Measurements from ENCODE around the gene UBE2F.

DNA sequence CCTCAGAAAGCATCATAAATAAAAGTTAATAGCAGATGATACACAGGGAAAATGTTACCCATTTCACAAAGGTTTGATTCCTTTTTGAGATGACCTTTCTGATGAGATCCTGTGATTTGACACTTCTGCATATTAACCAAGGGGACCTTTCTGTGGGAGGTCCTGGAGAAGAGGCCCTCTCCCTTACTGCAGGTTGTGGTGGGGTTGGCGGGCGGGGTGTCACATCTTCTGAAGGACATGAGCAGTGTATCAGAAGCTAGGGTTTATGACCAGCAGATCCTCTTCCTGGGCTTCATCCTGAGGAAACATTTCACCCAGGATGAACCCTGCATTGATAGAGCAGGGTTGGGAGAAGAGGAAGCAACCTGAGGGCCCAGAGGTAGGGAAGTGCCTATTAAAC, 56.8 kb downstream of the UBE2F start:
- no peak for TF ChIP-seq ELK1 (IDR thresholded peaks at IDR 0.05; ENCODE audit: low read depth, low read length)
- TF ChIP-seq, protein P1, sequence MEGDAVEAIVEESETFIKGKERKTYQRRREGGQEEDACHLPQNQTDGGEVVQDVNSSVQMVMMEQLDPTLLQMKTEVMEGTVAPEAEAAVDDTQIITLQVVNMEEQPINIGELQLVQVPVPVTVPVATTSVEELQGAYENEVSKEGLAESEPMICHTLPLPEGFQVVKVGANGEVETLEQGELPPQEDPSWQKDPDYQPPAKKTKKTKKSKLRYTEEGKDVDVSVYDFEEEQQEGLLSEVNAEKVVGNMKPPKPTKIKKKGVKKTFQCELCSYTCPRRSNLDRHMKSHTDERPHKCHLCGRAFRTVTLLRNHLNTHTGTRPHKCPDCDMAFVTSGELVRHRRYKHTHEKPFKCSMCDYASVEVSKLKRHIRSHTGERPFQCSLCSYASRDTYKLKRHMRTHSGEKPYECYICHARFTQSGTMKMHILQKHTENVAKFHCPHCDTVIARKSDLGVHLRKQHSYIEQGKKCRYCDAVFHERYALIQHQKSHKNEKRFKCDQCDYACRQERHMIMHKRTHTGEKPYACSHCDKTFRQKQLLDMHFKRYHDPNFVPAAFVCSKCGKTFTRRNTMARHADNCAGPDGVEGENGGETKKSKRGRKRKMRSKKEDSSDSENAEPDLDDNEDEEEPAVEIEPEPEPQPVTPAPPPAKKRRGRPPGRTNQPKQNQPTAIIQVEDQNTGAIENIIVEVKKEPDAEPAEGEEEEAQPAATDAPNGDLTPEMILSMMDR (IDR thresholded peaks at IDR 0.05) = no peak
- TF ChIP-seq, protein P2, sequence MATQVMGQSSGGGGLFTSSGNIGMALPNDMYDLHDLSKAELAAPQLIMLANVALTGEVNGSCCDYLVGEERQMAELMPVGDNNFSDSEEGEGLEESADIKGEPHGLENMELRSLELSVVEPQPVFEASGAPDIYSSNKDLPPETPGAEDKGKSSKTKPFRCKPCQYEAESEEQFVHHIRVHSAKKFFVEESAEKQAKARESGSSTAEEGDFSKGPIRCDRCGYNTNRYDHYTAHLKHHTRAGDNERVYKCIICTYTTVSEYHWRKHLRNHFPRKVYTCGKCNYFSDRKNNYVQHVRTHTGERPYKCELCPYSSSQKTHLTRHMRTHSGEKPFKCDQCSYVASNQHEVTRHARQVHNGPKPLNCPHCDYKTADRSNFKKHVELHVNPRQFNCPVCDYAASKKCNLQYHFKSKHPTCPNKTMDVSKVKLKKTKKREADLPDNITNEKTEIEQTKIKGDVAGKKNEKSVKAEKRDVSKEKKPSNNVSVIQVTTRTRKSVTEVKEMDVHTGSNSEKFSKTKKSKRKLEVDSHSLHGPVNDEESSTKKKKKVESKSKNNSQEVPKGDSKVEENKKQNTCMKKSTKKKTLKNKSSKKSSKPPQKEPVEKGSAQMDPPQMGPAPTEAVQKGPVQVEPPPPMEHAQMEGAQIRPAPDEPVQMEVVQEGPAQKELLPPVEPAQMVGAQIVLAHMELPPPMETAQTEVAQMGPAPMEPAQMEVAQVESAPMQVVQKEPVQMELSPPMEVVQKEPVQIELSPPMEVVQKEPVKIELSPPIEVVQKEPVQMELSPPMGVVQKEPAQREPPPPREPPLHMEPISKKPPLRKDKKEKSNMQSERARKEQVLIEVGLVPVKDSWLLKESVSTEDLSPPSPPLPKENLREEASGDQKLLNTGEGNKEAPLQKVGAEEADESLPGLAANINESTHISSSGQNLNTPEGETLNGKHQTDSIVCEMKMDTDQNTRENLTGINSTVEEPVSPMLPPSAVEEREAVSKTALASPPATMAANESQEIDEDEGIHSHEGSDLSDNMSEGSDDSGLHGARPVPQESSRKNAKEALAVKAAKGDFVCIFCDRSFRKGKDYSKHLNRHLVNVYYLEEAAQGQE (IDR thresholded peaks at IDR 0.05) = no peak
- TF ChIP-seq SMC3 (IDR thresholded peaks at IDR 0.05) = no peak
- no peak for TF ChIP-seq HOXA7 (CRISPR knock-in tag; IDR thresholded peaks at IDR 0.05)
- TF ChIP-seq CBX2 (IDR thresholded peaks at IDR 0.05; ENCODE audit: borderline replicate concordance, low read depth) = no peak

All from A549 (cell line).